Testis (tissue), 3 donors: ENCODE results near the gene GLYATL3. TPM values are rescaled to one million over a fixed set of nuclear protein-coding genes. Genes with fewer than 3 reads are reported as not detected.
A peak's percentile ranks its signal among the peaks of the same experiment; 100 is the strongest.

Experiments used
- DNase-seq: peaks from one replicate; pipeline ENCODE4 v3.0.0-alpha.2; 2019
- H3K27ac ChIP-seq, 2 donors: fragments of 200-600 bp; sonication (generic); one replicate each; pipeline ENCODE4 v1.5.1; 2019
- H3K27me3 ChIP-seq: fragments of 200-600 bp; sonication (generic); one replicate; pipeline ENCODE4 v1.5.1; 2019
- H3K36me3 ChIP-seq: fragments of 200-600 bp; sonication (generic); one replicate; pipeline ENCODE4 v1.5.1; 2017; ENCODE audit warnings: low read depth; ENCODE audit errors: missing control alignments
- H3K4me1 ChIP-seq: fragments of 200-600 bp; sonication (generic); one replicate; pipeline ENCODE4 v1.5.1; 2019
- H3K4me3 ChIP-seq, 2 donors: fragments of 200-600 bp; sonication (generic); one replicate each; pipeline ENCODE4 v1.5.1; 2017 to 2019
- H3K9me3 ChIP-seq: fragments of 200-600 bp; sonication (generic); one replicate; pipeline ENCODE4 v1.5.1; 2017
- CTCF ChIP-seq, 3 experiments: fragments of 450-650 bp in 2 of 3; fragments of 200-600 bp in 1 of 3; sonication (generic) in 1 of 3; IDR thresholded peaks; one replicate each; pipeline ENCODE4 v1.5.1; 2016 to 2019; ENCODE audit warnings: antibody characterized with exemption in 3 of 3, mild to moderate bottlenecking in 2 of 3, moderate library complexity in 1 of 3
- POLR2A ChIP-seq: fragments of 450-650 bp; IDR thresholded peaks from one replicate; pipeline ENCODE4 v1.6.1; 2017; ENCODE audit warnings: antibody characterized with exemption, mild to moderate bottlenecking, moderate library complexity
- WGBS, 2 donors: methylation state at CpG; one replicate each; pipeline ENCODE4 v1.1.5; 2018; 5-methylcytosine and 5-hydroxymethylcytosine counted together
- intact Hi-C: fragments of 100-400 bp; cut with DNase I; formaldehyde crosslinking; loops from one replicate; pipeline ENCODE4 v1.15.1; 2023; ENCODE audit warnings: low total_unique reads
- polyA plus RNA-seq: library from polyadenylated mRNA; stranded (reverse); fragments of 350-450 nt; fragmentation: Illumina TruSeq; extraction: RNeasy Lipid Tissue Mini Kit (QIAGEN cat#74804); gene quantifications from one replicate; pipeline ENCODE4 v1.2.3, GENCODE V29; 2014; ENCODE audit warnings: low read depth, low replicate concordance; ENCODE audit not compliant: insufficient read depth
- total RNA-seq, 2 donors: library from RNA; depleted of rRNA; stranded (reverse); fragments of >200 nt; gene quantifications; one replicate each; pipeline ENCODE4 v1.2.3, GENCODE V29; 2016

Gene GLYATL3
- total and polyA plus RNA-seq, 3 donors from 2014 or later, result not detected

- no peak for DNase-seq
- no peak overlapping the region for H3K4me3 ChIP-seq
- 52 to 54% methylated on average over 6 of the region's 6 CpGs for WGBS, 2 donors
- no peaks in the 10 kb centered on the region for H3K27me3 ChIP-seq
- H3K36me3 ChIP-seq, result no peaks in the 10 kb centered on the region
- no peak overlapping the region for H3K27ac ChIP-seq
- TF ChIP-seq POLR2A, result no peak
- TF ChIP-seq CTCF (IDR thresholded peaks at IDR 0.05), result peak in 1 of 3 experiments; percentile 5
- intact Hi-C loops, result no loop called here
- no peaks in the 10 kb centered on the region for H3K9me3 ChIP-seq
- H3K4me1 ChIP-seq, result peaks cover 6% of the 10 kb centered on the region
Measured at GRCh38 chr6:49570474-49571079, 70.9 kb downstream of the GLYATL3 start.

- Histone ChIP-seq H3K9me3 (no peaks in the 10 kb centered on the region), H3K36me3 (no peaks in the 10 kb centered on the region), H3K4me3 (no peak overlapping the region), H3K27me3 (no peaks in the 10 kb centered on the region), H3K27ac (no peak overlapping the region), H3K4me1 (no peaks in the 10 kb centered on the region)
- TF ChIP-seq CTCF (IDR thresholded peaks at IDR 0.05) (no peak), POLR2A (no peak)
- no peak for DNase-seq
- intact Hi-C loops, result no loop called here
- WGBS, 2 donors, result 87 to 100% methylated on average over 1 of the region's 1 CpG
Measured at GRCh38 chr6:49576618-49577017, 76.9 kb downstream of the GLYATL3 start.

Other genes starting within 250 kb of the GLYATL3 start
- gene MMUT, start 36.7 kb upstream of the GLYATL3 start, total RNA-seq, result 10 to 100 TPM; 17.3 to 26.8 TPM
- gene MMUT, start 36.7 kb upstream of the GLYATL3 start, polyA plus RNA-seq, result 22.6 TPM
- 1 to 10 TPM; 3.8 to 7.6 TPM for gene CENPQ, start 36.6 kb upstream of the GLYATL3 start, total RNA-seq
- 2.8 TPM for gene CENPQ, start 36.6 kb upstream of the GLYATL3 start, polyA plus RNA-seq
- gene C6orf141, start 50.7 kb downstream of the GLYATL3 start, total RNA-seq, result 10 to 100 TPM; 41.3 to 58.4 TPM
- 11.3 TPM for gene C6orf141, start 50.7 kb downstream of the GLYATL3 start, polyA plus RNA-seq
- not detected for gene RHAG, start 136.9 kb downstream of the GLYATL3 start, total RNA-seq
- gene RHAG, start 136.9 kb downstream of the GLYATL3 start, polyA plus RNA-seq, result 0.42 TPM
- gene CRISP2, start 213.6 kb downstream of the GLYATL3 start, total RNA-seq, result 100 to 1,000 TPM; 197 to 739 TPM
- gene CRISP2, start 213.6 kb downstream of the GLYATL3 start, polyA plus RNA-seq, result 709 TPM
- gene CRISP3, start 244.5 kb downstream of the GLYATL3 start, total RNA-seq, result under 1 TPM in 1 of 2 donors, not detected in 1; 0.12 TPM
- not detected for gene CRISP3, start 244.5 kb downstream of the GLYATL3 start, polyA plus RNA-seq